NCI-H460 (cell line): Measurements from ENCODE around the gene KIAA0232. TPM values are rescaled to one million over a fixed set of nuclear protein-coding genes. Genes with fewer than 3 reads are reported as not detected.
"Not testable (repeated sequence)": the region's sequence is repeated elsewhere in the genome, so short reads cannot be mapped to it uniquely, and the experiment has no call there.

Experiments
- DNase-seq: peaks from one replicate; pipeline ENCODE4 v3.0.0-alpha.2; 2016; ENCODE audit warnings: low read depth; ENCODE audit errors: extremely low read depth
- total RNA-seq: library from RNA; depleted of rRNA; stranded (reverse); fragments of >200 nt; shearing (Covaris generic); gene quantifications from 2 replicates; pipeline ENCODE4 v1.2.3, GENCODE V29; 2014

Gene KIAA0232
- total RNA-seq, 1 experiment from 2014 or later, result 12.0 TPM

DNA sequence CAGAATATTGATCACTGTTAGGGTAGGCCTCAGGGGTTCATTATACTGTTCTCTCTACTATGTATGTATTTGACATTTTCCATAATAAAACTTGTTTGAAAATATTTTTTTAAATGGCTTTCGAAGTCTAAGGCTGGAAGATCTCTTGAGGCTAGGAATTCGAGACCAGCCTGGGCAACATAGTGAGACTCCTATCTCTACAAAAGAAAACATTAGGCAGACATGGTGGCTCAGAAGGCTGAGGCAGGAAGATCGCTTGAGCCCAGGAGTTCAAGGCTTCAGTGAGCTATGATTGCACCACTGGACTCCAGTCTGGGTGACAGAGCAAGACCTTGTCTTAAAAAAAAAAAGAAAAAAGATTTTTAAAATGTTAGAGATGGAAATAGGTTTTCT lies 111.6 kb downstream of the KIAA0232 start:
- DNase-seq, result no peak

DNA sequence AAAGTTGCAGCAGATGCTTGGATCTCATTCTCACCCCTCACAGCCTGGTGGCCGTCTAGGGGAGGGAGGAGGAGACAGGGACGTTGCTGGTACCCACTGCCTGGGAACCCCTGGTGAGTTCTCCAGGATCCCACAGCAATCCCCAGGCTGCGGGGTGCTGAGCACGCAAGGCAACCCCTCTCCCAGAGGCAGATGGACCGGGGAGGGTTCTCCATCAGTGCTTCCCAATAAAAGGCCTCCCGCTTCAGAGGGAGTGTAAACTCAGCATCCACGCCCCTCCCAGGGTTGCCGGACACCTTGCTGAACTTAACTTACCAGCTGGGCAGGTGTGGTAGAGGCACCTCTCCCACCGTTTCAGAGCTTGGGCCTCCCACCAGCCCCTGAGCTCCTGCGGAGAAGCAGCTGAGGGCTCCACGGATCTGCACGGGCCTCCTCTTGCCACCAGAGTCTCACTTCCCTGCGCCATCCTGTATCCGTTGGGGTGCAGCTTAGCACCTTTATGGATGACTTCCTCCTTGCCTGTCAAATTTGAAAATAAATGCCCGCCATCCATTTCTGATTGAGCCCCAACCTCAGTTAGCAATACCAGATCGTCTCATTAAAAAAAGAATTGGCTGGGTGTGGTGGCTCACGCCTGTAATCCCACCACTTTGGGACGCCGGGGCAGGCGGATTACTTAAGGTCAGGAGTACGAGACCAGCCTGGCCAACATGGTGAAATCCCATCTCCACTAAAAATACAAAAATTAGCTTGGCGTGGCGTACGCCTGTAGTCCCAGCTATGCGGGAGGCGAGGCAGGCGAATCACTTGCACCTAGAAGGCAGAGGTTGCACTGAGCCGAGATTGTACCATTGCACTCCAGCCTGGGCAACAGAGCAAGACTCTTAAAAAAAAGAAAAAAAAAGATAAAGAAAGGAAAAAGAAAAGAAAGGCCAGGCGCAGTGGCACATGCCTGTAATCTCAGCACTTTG lies 112.3 kb downstream of the KIAA0232 start:
- no peak for DNase-seq

GRCh38 chr4:6896035-6896434 lies 113.5 kb downstream of the KIAA0232 start:
- DNase-seq, result no peak

- DNase-seq, result no peak
These were observed 116.2 kb downstream of the KIAA0232 start for GRCh38 chr4:6898763-6899162.

DNA sequence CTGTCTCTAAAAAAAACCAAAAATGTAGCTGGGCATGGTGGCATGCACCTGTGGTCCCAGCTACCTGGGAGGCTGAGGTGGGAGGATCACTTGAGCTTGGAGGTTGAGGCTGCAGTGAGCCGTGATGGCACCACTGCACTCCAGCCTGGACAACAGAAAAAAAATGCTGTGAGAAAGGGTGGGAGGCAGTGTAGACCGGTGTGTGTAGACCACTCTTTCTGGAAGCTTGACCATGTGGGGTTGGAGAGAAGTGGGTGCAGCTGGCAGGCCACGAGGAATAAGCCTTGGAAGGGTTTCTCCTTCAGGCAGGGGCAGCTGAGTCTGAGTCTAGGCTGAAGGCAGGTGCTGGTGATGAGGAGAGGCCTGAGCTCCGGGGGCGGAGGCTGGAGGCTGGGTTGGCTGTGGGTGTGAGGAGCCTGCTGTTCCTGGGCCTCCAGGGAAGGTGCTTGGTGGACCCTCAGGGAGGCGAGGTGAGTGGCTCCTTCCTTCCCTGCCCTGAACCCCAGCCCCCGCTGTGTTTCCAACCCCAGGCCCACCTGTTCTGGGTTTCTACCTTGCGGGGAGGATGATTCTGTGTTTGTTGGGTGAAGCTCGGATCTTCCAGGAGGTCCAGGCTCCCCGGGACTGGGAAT lies 117.8 kb downstream of the KIAA0232 start:
- no peak for DNase-seq

- DNase-seq, result no peak
These were observed 118.4 kb downstream of the KIAA0232 start for GRCh38 chr4:6900956-6901355.

DNA sequence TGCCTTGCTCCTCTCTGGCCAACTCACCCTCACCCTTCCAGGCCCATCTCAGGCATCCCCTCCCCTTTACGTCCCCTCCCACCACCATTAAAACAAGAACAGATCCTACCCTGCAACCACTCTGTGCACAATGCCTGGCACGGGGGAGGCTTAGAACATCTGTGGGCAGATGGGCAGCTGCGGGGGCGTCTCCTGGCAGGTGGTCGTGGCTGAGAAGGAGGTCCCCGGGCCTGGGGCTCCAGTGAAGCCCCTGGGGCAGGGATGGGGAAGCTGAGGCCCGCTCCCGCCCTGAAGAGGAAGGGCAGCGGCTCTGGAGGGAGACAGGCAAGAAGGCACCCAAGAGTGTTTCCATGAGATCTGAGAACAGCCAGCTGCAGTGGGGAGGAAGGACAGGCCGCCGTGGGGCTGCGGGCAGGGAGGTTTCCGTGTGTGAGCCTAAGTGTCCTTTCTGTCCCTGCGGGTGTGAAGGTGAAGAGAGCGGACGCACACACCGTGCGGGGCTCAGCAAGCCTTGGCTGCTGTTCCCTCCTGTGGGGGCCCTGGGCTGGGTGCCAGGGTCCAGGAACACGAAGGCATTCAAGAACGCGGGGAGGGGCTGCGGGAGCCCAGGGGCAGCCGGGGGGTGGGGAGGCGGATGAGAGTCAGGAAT lies 119.3 kb downstream of the KIAA0232 start:
- DNase-seq, result no peak

DNA sequence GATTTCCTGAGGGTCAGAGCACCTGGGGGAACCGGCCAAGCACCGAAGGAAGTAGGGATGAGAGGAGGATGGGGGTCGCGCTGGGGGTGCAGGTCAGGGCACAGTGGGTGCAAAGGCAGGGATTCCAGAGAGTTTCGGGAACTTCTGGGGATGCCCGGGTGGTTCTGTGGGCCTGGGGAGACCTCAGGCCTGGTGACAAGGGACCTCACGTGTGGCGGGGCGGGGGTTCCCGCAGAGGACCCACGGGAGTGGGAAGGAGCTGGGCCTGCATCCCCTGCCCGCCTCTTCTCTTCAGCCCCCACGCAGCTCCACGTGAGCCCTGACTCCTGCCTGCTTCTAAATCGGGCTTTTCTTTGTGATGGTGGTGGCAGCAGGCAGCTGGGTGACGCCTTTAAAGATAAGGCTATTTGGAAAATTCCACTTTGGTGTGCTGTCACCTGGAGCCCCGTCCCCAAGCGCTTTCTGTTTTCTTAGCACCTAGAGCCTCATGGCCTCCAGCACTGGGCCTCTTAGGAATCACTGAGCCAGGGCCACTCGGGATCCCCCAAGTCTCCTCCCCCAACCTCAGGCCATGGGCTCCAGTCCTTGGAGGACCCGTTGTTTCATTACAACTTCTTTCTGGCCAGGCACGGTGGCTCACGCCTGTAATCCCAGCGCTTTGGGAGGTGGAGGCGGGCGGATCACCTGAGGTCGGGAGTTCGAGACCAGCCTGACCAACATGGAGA lies 120.0 kb downstream of the KIAA0232 start:
- DNase-seq, result no peak

GRCh38 chr4:6905516-6906445 lies 123.3 kb downstream of the KIAA0232 start:
- DNase-seq, result no peak

DNA sequence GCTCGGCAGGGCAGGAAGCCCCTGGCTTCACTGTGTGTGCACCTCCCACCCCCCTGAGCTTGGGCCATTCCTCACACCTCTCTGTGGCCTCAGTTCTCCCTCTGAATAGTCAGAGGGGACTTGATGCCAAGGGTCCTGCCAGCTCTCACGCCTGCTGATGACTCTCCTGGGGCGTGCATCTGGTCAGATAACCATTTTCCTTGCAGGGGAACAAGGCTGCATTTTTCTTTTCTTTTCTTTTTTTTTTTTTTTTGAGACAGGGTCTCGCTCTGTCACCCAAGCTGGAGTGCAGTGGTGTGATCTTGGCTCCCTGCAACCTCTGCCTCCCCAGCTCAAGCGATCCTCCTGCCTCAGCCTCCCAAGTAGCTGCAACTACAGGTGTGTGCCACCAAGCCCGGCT lies 124.0 kb downstream of the KIAA0232 start:
- DNase-seq, result not testable (repeated sequence)

DNA sequence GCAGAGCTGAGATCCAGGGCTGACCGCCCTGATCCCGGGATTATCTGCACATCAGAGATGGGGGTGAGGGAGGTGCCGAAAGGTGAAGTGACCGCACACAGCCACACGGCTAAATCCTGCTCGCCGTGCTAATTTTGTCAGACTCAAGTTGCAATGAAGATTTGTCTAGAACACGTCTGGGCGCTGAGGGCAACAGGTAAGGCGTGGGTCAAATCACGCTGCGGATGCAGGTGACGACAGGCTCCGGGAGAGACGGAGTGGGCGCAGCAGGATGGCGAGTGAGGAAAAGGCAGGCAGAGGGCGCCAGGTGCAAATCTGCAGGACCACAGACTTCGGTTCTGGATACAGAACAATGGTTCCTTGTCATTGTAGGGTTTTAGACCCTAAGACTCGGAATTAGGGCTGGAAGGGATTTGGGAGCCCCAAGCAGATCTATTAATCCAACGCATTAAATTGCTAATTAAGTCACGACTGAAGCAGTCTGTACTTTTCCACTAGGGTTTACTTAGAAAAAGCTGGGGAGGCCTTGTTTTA lies 125.2 kb downstream of the KIAA0232 start:
- no peak for DNase-seq

DNA sequence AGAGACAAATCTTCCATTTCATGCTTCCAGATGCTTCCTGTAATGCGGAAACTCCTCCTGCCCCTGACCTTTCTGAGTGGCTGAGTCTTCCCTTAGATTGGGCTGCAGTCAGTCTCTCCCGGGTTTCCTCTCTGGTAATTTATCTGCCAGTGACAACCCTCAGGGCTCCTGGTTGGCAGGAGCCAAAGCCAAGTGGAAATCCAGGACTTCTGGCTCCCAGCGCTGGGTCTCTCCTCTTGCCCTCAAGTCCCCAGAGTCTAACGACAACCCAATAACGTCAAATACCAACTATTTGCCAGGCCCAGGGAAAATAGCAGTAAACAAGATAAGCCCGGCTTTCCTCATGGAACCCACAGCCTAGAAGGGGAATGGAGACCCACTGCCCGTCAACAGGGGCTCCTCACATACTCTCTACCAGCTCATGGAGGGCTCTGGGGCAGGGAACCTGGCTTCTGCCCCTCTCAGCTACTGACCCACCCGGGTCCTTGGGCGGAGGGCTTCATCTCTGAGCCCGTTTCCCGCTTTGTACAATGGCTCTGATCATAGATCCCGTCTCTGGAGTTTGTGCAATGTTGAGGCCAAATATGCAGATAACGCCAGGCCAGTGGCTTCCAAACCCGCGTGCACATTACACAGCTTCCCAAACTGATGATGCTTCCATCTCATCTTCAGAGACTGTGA lies 126.0 kb downstream of the KIAA0232 start:
- DNase-seq, result no peak

- peak; percentile 59 for DNase-seq
These were observed 126.8 kb downstream of the KIAA0232 start, which contains the start of gene TBC1D14 for GRCh38 chr4:6909113-6909969. TBC1D14 (plus strand) TSS chr4:6909826; CDS start chr4:6923390, 13,564 bp downstream.

DNA sequence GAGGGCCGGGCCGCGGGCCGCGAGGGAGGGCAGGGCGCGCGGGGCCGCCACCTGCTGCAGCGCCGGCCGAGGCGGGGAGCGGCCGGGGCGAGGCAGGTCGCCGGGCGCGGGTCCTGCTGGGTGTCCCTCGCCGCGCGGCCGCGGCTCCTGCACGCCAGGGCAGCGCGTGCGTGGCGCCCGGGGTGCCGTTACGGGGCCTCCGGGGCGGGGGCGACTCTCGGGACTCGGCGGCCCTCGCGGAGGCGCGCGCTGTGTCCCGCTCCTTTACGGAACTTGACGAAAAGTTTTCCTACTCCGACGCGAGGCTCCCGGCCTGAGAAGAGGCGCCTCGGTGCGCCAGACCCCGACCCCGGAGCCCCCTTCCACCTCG lies 127.4 kb downstream of the KIAA0232 start:
- DNase-seq, result no peak

- DNase-seq, result no peak
These were observed 127.9 kb downstream of the KIAA0232 start for GRCh38 chr4:6910340-6910959.

DNA sequence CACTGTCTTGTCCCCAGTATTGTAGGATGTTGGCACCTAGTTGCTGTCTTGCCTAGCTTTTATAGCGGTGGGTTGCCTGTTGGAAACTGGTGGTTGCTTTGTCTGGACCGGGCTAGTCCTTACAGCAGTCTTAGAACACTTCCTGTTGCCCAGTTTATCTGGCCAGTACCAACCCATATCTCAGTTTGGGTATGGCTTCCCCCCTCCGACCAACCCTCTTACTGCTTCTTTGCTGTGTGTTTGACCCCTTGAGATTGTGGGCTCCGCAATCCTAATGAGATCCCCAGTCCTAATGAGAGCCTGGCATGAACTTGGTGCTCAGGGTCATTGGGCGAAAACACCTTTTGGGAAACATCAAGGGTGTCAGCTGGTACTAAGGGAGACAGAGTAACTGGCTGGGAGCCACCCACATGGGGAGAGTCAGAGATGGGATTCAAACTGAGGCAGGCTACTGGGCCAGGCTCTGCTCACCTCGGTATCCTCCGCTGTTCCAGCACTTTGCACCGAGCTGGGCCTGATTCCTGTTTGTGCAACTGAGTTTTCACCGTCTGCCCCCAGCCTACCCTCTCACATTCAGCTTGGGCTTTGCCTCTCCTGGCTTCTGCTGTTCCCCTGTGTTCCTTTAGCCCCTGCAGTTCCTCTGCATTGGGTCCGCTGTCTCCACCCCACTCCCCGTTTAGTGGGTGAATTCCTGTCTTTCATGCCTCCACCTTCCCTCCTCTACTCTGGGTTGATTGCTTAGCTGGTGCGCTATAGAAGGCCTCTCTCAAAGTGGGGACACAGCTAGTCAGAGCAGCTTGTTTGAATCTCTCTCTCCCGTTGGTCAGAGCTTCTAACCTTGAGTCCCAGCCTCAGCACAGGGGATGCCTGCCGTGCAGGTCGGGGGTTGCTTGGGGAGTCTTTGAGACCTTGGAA lies 128.7 kb downstream of the KIAA0232 start:
- no peak for DNase-seq
